Heart right ventricle (tissue), 16 donors: ENCODE data around the gene ITPRIPL1. TPM values are rescaled to one million over a fixed set of nuclear protein-coding genes. Genes with fewer than 3 reads are reported as not detected.
"Not testable (repeated sequence)": the region's sequence is repeated elsewhere in the genome, so short reads cannot be mapped to it uniquely, and the experiment has no call there.

Experiments used
- ATAC-seq, 8 donors: fragments of 200-7000 bp; cut with Tn5 transposase; one replicate each; pipeline ENCODE4 v1.9.1; 2020; ENCODE audit warnings: mild to moderate bottlenecking in 8 of 8, moderate library complexity in 8 of 8, moderate number of reproducible peaks in 1 of 8
- DNase-seq, 2 donors: peaks; one replicate each; pipeline ENCODE4 v3.0.0-alpha.2; 2020
- H3K27ac ChIP-seq, 10 donors: fragments of 200-600 bp; sonication (generic) in 2 of 10; one replicate each; pipeline versions ENCODE4 v1.5.0 to v1.8.0; 2020 to 2022; ENCODE audit warnings: mild to moderate bottlenecking in 3 of 10
- H3K27me3 ChIP-seq, 7 donors: fragments of 200-600 bp; one replicate each; pipeline ENCODE4 v1.8.0; 2021 to 2022; ENCODE audit warnings: mild to moderate bottlenecking in 2 of 7
- H3K36me3 ChIP-seq, 9 donors: fragments of 200-600 bp; sonication (generic) in 1 of 9; one replicate each; pipeline versions ENCODE4 v1.5.0 to v1.8.0; 2020 to 2022; ENCODE audit warnings: mild to moderate bottlenecking in 2 of 9
- H3K4me1 ChIP-seq, 9 donors: fragments of 200-600 bp; sonication (generic) in 1 of 9; one replicate each; pipeline versions ENCODE4 v1.5.0 to v1.8.0; 2020 to 2022; ENCODE audit warnings: mild to moderate bottlenecking in 4 of 9
- H3K4me3 ChIP-seq, 10 donors: fragments of 200-600 bp; sonication (generic) in 2 of 10; one replicate each; pipeline versions ENCODE4 v1.5.0 to v1.8.0; 2020 to 2022; ENCODE audit warnings: mild to moderate bottlenecking in 7 of 10, moderate library complexity in 2 of 10
- H3K9me3 ChIP-seq, 11 donors: fragments of 200-600 bp in 10 of 11; sonication (generic) in 2 of 11; one replicate each; pipeline versions ENCODE4 v1.5.0 to v1.8.0; 2013 to 2022; ENCODE audit warnings: mild to moderate bottlenecking in 2 of 11, control low read depth in 1 of 11, moderate library complexity in 1 of 11
- CTCF ChIP-seq, 9 donors: fragments of 200-600 bp; sonication (generic) in 2 of 9; IDR thresholded peaks; one replicate each; pipeline versions ENCODE4 v1.5.0 to v1.8.0; 2021 to 2022; ENCODE audit warnings: antibody characterized with exemption in 9 of 9, mild to moderate bottlenecking in 5 of 9, moderate library complexity in 1 of 9
- WGBS, 2 donors: extraction: QIAGEN DNeasy Blood & Tissue Kit; methylation state at CpG; one replicate each; pipeline ENCODE4 v1.1.7; 2013; ENCODE audit warnings: inconsistent platforms in 1 of 2; 5-methylcytosine and 5-hydroxymethylcytosine counted together
- intact Hi-C, 10 donors: fragments of 100-400 bp; cut with DNase I; formaldehyde crosslinking; loops; one replicate each; pipeline versions ENCODE4 v1.11.1 to v1.14.2; 2022
- polyA plus RNA-seq, 2 donors: library from polyadenylated mRNA; stranded (reverse); fragments of 200-250 nt; gene quantifications; one replicate each; pipeline ENCODE4 v1.2.3, GENCODE V29; 2013
- total RNA-seq, 10 donors: library from RNA; stranded (reverse); fragmentation: NEBNext Ultra II Directional in 3 of 10; extraction: Animal tissue kit (Norgen Biotek cat#: 25700) in 3 of 10; gene quantifications; one replicate each; pipeline versions ENCODE4 v1.2.1 to v1.2.4, GENCODE V29; 2021 to 2023
- donor health status: Arrhythmogenic right ventricular cardiomyopathy.
- donor health status: ischemic (EF 13 %, LVEDD 7.1; RV severe dilation, severe dysfunction).
- donor health status: healthy with polysubstance abuse.
- donor health status: DM: no; HTN: yes; CAD: no.
- donor health status: DM: no; HTN: no; CAD: no.
- donor health status: ischemic (EF 25% LVEDD 6.9; RV normal size, moderate dysfunction).
- donor health status: ischemic (EF 25% LVEDD 5.7; RV mildly dilated, moderate dysfunction).
- donor health status: healthy.
- donor health status: DM: yes; HTN: yes; CAD: no.
- donor health status: Ischemic cardiomyopathy.
- donor health status: ischemic (EF 35%, LVEDD 5.7; RV mildly dilated, moderate dysfunction).
- donor health status: nonischemic (EF 11% LVEDD 7.7; RV severe dilation, severe dysfunction).
- donor health status: DM: yes; HTN: yes; CAD: no.
- donor health status: PGD.
- donor health status: ischemic (EF 29% LVEDD 5.4; RV normal size, mild dysfunction).
- donor health status: nonischemic (EF 23%, LVEDD 6.1; RV moderate dilation, normal function).

Gene ITPRIPL1
- total and polyA plus RNA-seq, 12 donors = 0.30 to 3.4 (median 1.1) TPM

GRCh38 chr2:96291751-96292150 is 33.4 kb upstream of the ITPRIPL1 start:
- peaks cover 5 to 100% (median 98%) of the 10 kb centered on the region in 9 donors for H3K36me3 ChIP-seq
- ATAC-seq (no peak), DNase-seq (no peak)
- H3K4me1 ChIP-seq = no peaks in the 10 kb centered on the region
- no peak overlapping the region for H3K4me3 ChIP-seq
- intact Hi-C loops = no loop called here
- no peak overlapping the region for H3K27ac ChIP-seq
- H3K9me3 ChIP-seq = no peaks in the 10 kb centered on the region
- WGBS, 2 donors = 92 to 96% methylated on average over 5 of the region's 5 CpGs
- no peak for TF ChIP-seq CTCF (IDR thresholded peaks at IDR 0.05)
- no peaks in the 10 kb centered on the region for H3K27me3 ChIP-seq

- intact Hi-C loops, H3K4me3 ChIP-seq, ATAC-seq, H3K4me1 ChIP-seq, H3K27me3 ChIP-seq, DNase-seq, H3K27ac ChIP-seq, H3K9me3 ChIP-seq: not testable (repeated sequence)
- peaks cover 5 to 100% (median 98%) of the 10 kb centered on the region in 9 donors for H3K36me3 ChIP-seq
- 86 to 87% methylated on average over 8 of the region's 8 CpGs for WGBS, 2 donors
These were observed 30.8 kb upstream of the ITPRIPL1 start for GRCh38 chr2:96294271-96294670.

- intact Hi-C loops = no loop called here
- Histone ChIP-seq H3K36me3 (peaks cover 5 to 100% (median 97%) of the 10 kb centered on the region in 9 donors), H3K27ac (no peak overlapping the region), H3K4me3 (no peak overlapping the region), H3K9me3 (no peaks in the 10 kb centered on the region), H3K27me3 (no peaks in the 10 kb centered on the region), H3K4me1 (peaks cover 0 to 4% (median 0%) of the 10 kb centered on the region in 9 donors)
- TF ChIP-seq CTCF (IDR thresholded peaks at IDR 0.05) = no peak
- DNase-seq (no peak), ATAC-seq (no peak)
- 78 to 86% methylated on average over 5 of the region's 5 CpGs for WGBS, 2 donors
These were observed 28.2 kb upstream of the ITPRIPL1 start for GRCh38 chr2:96296925-96297324.

GRCh38 chr2:96301865-96302264 is 23.3 kb upstream of the ITPRIPL1 start:
- TF ChIP-seq CTCF (IDR thresholded peaks at IDR 0.05) = no peak
- Histone ChIP-seq H3K36me3 (peaks cover 0 to 79% (median 69%) of the 10 kb centered on the region in 9 donors), H3K27me3 (no peaks in the 10 kb centered on the region), H3K4me1 (peaks cover 6 to 40% (median 24%) of the 10 kb centered on the region in 9 donors), H3K27ac (no peak overlapping the region), H3K9me3 (no peaks in the 10 kb centered on the region), H3K4me3 (no peak overlapping the region)
- intact Hi-C loops = loop anchor here in 7 of 10 donors (5.0 to 10.0 kb wide), 3 partner anchors 35 to 203 kb away; partner anchors contain the start of genes NEURL3 (in 4 of the 7), CIAO1 (in 2 of the 7) and TMEM127 (in 2 of the 7)
- ATAC-seq (no peak), DNase-seq (no peak)
- WGBS, 2 donors = 56 to 72% methylated on average over 1 of the region's 1 CpG

GRCh38 chr2:96304606-96305005 is 20.5 kb upstream of the ITPRIPL1 start:
- intact Hi-C loops = loop anchor here in 9 of 10 donors (1.0 to 10.0 kb wide), 8 partner anchors 37 to 205 kb away; partner anchors contain the start of genes NEURL3 (in 5 of the 9), CIAO1 (in 4 of the 9) and TMEM127 (in 3 of the 9)
- H3K27ac ChIP-seq = peak overlapping the region in 6 of 10 donors; percentile 82 to 96 (median 88)
- ATAC-seq = no peak

More at GRCh38 chr2:96304606-96305005, 20.5 kb upstream of the ITPRIPL1 start:
- no peaks in the 10 kb centered on the region for H3K9me3 ChIP-seq
- H3K4me1 ChIP-seq = peaks cover 6 to 40% (median 24%) of the 10 kb centered on the region in 9 donors
- H3K4me3 ChIP-seq = peak overlapping the region; percentile 57 to 94 (median 74)
- H3K36me3 ChIP-seq = peaks cover 0 to 51% (median 42%) of the 10 kb centered on the region in 9 donors
- H3K27me3 ChIP-seq = no peaks in the 10 kb centered on the region
- no peak for TF ChIP-seq CTCF (IDR thresholded peaks at IDR 0.05)
- no peak for DNase-seq
- WGBS, 2 donors = 64 to 65% methylated on average over 11 of the region's 11 CpGs
